Liver (tissue), 9 donors: Measurements from ENCODE around the gene WSCD2. TPM values are rescaled to one million over a fixed set of nuclear protein-coding genes. Genes with fewer than 3 reads are reported as not detected.

Source experiments
- DNase-seq: peaks from one replicate; pipeline ENCODE4 v3.0.0-alpha.2; 2017; ENCODE audit warnings: low spot score
- H3K27ac ChIP-seq, 2 donors: one replicate each; pipeline ENCODE4 v1.7.0; 2013; ENCODE audit warnings: inconsistent platforms in 2 of 2, low read length in 2 of 2, control low read depth in 1 of 2, low read depth in 1 of 2, mild to moderate bottlenecking in 1 of 2
- H3K27me3 ChIP-seq, 4 donors: one replicate each; pipeline versions ENCODE4 v1.6.1 to v1.7.0; 2013; ENCODE audit warnings: low read length in 3 of 4, inconsistent platforms in 1 of 4, mild to moderate bottlenecking in 1 of 4, moderate library complexity in 1 of 4; ENCODE audit not compliant: control insufficient read depth in 4 of 4, insufficient read depth in 4 of 4
- H3K36me3 ChIP-seq, 4 donors: one replicate each; pipeline versions ENCODE4 v1.6.1 to v1.7.0; 2013; ENCODE audit warnings: low read length in 3 of 4, mild to moderate bottlenecking in 3 of 4, low read depth in 1 of 4, moderate library complexity in 1 of 4; ENCODE audit not compliant: control insufficient read depth in 4 of 4, insufficient read depth in 3 of 4
- H3K4me1 ChIP-seq, 4 donors: one replicate each; pipeline versions ENCODE4 v1.6.1 to v1.7.0; 2013; ENCODE audit warnings: low read length in 3 of 4, mild to moderate bottlenecking in 3 of 4, moderate library complexity in 1 of 4; ENCODE audit not compliant: control insufficient read depth in 4 of 4, insufficient read depth in 4 of 4
- H3K4me3 ChIP-seq, 3 donors: one replicate each; pipeline versions ENCODE4 v1.6.1 to v1.7.0; 2013; ENCODE audit warnings: low read length in 3 of 3, control low read depth in 1 of 3, low read depth in 1 of 3, mild to moderate bottlenecking in 1 of 3
- H3K9ac ChIP-seq, 2 donors: one replicate each; pipeline ENCODE4 v1.7.0; 2013; ENCODE audit warnings: low read length in 2 of 2, mild to moderate bottlenecking in 2 of 2, moderate library complexity in 2 of 2, control low read depth in 1 of 2, low read depth in 1 of 2
- H3K9me3 ChIP-seq, 4 donors: one replicate each; pipeline versions ENCODE4 v1.6.1 to v1.7.0; 2013; ENCODE audit warnings: low read length in 3 of 4; ENCODE audit not compliant: control insufficient read depth in 4 of 4
- ATF3 ChIP-seq: IDR thresholded peaks from 2 replicates; pipeline ENCODE4 v1.6.1; 2016; ENCODE audit warnings: antibody characterized with exemption
- CTCF ChIP-seq: fragments of 150-350 bp; IDR thresholded peaks from 2 replicates; pipeline ENCODE4 v1.5.1; 2017; ENCODE audit warnings: improper control_type of control experiment, low read depth, low read length; ENCODE audit not compliant: missing input control
- EGR1 ChIP-seq, 2 donors: IDR thresholded peaks; 2 replicates each; pipeline ENCODE4 v1.6.1; 2016 to 2018; ENCODE audit warnings: antibody characterized with exemption in 2 of 2, low read depth in 2 of 2
- FOXA1 ChIP-seq: IDR thresholded peaks from 2 replicates; pipeline ENCODE4 v1.6.1; 2016; ENCODE audit warnings: antibody characterized with exemption
- FOXA2 ChIP-seq: IDR thresholded peaks from 2 replicates; pipeline ENCODE4 v1.6.1; 2016; ENCODE audit warnings: antibody characterized with exemption
- GABPA ChIP-seq, 2 donors: IDR thresholded peaks in 1 of 2; conservative IDR thresholded peaks in 1 of 2; 2 replicates each; pipeline ENCODE4 v1.6.1; 2016; ENCODE audit warnings: antibody characterized with exemption in 2 of 2, mild to moderate bottlenecking in 1 of 2, moderate library complexity in 1 of 2
- HNF4A ChIP-seq, 2 donors: conservative IDR thresholded peaks; 2 replicates each; pipeline ENCODE4 v1.6.1; 2016; ENCODE audit warnings: antibody characterized with exemption in 2 of 2, mild to moderate bottlenecking in 2 of 2
- HNF4G ChIP-seq: IDR thresholded peaks from 2 replicates; pipeline ENCODE4 v1.6.1; 2016; ENCODE audit warnings: antibody characterized with exemption
- JUND ChIP-seq, 2 donors: IDR thresholded peaks; 2 replicates each; pipeline ENCODE4 v1.6.1; 2016; ENCODE audit warnings: antibody characterized with exemption in 2 of 2
- MAX ChIP-seq: IDR thresholded peaks from 2 replicates; pipeline ENCODE4 v1.6.1; 2016; ENCODE audit warnings: antibody characterized with exemption
- NR2F2 ChIP-seq: IDR thresholded peaks from 2 replicates; pipeline ENCODE4 v1.6.1; 2016; ENCODE audit warnings: antibody characterized with exemption
- RAD21 ChIP-seq, 2 donors: IDR thresholded peaks; 2 replicates each; pipeline ENCODE4 v1.6.1; 2016; ENCODE audit warnings: antibody characterized with exemption in 2 of 2, mild to moderate bottlenecking in 2 of 2
- REST ChIP-seq: IDR thresholded peaks from 2 replicates; pipeline ENCODE4 v1.6.1; 2016; ENCODE audit warnings: antibody characterized with exemption, mild to moderate bottlenecking
- RXRA ChIP-seq, 2 donors: IDR thresholded peaks; 2 replicates each; pipeline ENCODE4 v1.6.1; 2017 to 2018; ENCODE audit warnings: antibody characterized with exemption in 2 of 2, mild to moderate bottlenecking in 1 of 2
- TAF1 ChIP-seq: conservative IDR thresholded peaks from 2 replicates; pipeline ENCODE4 v1.6.1; 2016; ENCODE audit warnings: antibody characterized with exemption, mild to moderate bottlenecking
- YY1 ChIP-seq: IDR thresholded peaks from 2 replicates; pipeline ENCODE4 v1.6.1; 2016; ENCODE audit warnings: antibody characterized with exemption, mild to moderate bottlenecking
- ZBTB33 ChIP-seq: IDR thresholded peaks from 2 replicates; pipeline ENCODE4 v1.6.1; 2016; ENCODE audit warnings: antibody characterized with exemption
- WGBS: extraction: QIAGEN DNeasy Blood & Tissue Kit; methylation state at CpG from one replicate; pipeline ENCODE4 v1.1.7; 2013; 5-methylcytosine and 5-hydroxymethylcytosine counted together
- polyA plus RNA-seq, 2 donors: library from polyadenylated mRNA; stranded (reverse) in 1 of 2; unstranded in 1 of 2; fragments of 200-250 nt in 1 of 2; fragments of >200 nt in 1 of 2; fragmentation: Nextera tagmentation in 1 of 2; extraction: Ambion mirVana in 1 of 2; gene quantifications; one replicate each; pipeline versions ENCODE4 v1.2.1 to v1.2.3, GENCODE V29; 2013 to 2015
- total RNA-seq, 2 donors: library from RNA; depleted of rRNA; stranded (reverse); fragments of >200 nt; gene quantifications; one replicate each; pipeline ENCODE4 v1.2.3, GENCODE V29; 2014
- donor health status: healthy.
- donor health status: healthy.
- donor health status: healthy.
- donor health status: healthy.
- donor health status: healthy.

WSCD2 gene
- total and polyA plus RNA-seq, 4 donors, result under 0.01 to 0.09 (median 0.05) TPM; not detected in 1

GRCh38 chr12:108162207-108162606, 33.1 kb downstream of the WSCD2 start:
- Histone ChIP-seq H3K4me3 (no peak overlapping the region), H3K9ac (no peak overlapping the region), H3K27me3 (no peaks in the 10 kb centered on the region), H3K9me3 (no peaks in the 10 kb centered on the region), H3K36me3 (no peaks in the 10 kb centered on the region), H3K4me1 (no peaks in the 10 kb centered on the region), H3K27ac (no peak overlapping the region)
- TF ChIP-seq GABPA (IDR thresholded peaks at IDR 0.05 in 1 of 2, conservative IDR thresholded peaks at IDR 0.05 in 1 of 2), result no peak
- no peak for TF ChIP-seq HNF4G
- TF ChIP-seq EGR1 (IDR thresholded peaks at IDR 0.05; ENCODE audit: low read depth in 2 of 2), result no peak
- no peak for TF ChIP-seq MAX
- TF ChIP-seq ZBTB33, result no peak
- TF ChIP-seq YY1, result no peak
- TF ChIP-seq RXRA (IDR thresholded peaks at IDR 0.05), result no peak
- TF ChIP-seq HNF4A (conservative IDR thresholded peaks at IDR 0.05), result no peak
- TF ChIP-seq REST, result no peak
- WGBS, result 59% methylated on average over 4 of the region's 4 CpGs
- no peak for DNase-seq

GRCh38 chr12:108166505-108166904, 37.4 kb downstream of the WSCD2 start:
- no peaks in the 10 kb centered on the region for H3K9me3 ChIP-seq
- H3K4me1 ChIP-seq, result no peaks in the 10 kb centered on the region
- H3K36me3 ChIP-seq, result no peaks in the 10 kb centered on the region
- no peak overlapping the region for H3K4me3 ChIP-seq
- no peak for DNase-seq
- peaks cover 0 to 4% (median 2%) of the 10 kb centered on the region in 4 donors for H3K27me3 ChIP-seq
- no peak overlapping the region for H3K9ac ChIP-seq
- no peak overlapping the region for H3K27ac ChIP-seq
- no peak for TF ChIP-seq ATF3
- no peak for TF ChIP-seq HNF4A (conservative IDR thresholded peaks at IDR 0.05)
- no peak for TF ChIP-seq NR2F2
- TF ChIP-seq GABPA (IDR thresholded peaks at IDR 0.05 in 1 of 2, conservative IDR thresholded peaks at IDR 0.05 in 1 of 2), result no peak
- TF ChIP-seq JUND (IDR thresholded peaks at IDR 0.05), result no peak
- TF ChIP-seq RXRA (IDR thresholded peaks at IDR 0.05), result no peak
- no peak for TF ChIP-seq YY1
- no peak for TF ChIP-seq HNF4G
- TF ChIP-seq MAX, result no peak
- TF ChIP-seq CTCF, result no peak
- no peak for TF ChIP-seq ZBTB33
- no peak for TF ChIP-seq EGR1 (IDR thresholded peaks at IDR 0.05; ENCODE audit: low read depth in 2 of 2)
- TF ChIP-seq TAF1, result no peak
- no peak for TF ChIP-seq RAD21 (IDR thresholded peaks at IDR 0.05)
- TF ChIP-seq FOXA2, result no peak
- TF ChIP-seq FOXA1, result no peak
- 67% methylated on average over 5 of the region's 5 CpGs for WGBS
